Heart left ventricle (tissue), 16 donors: ENCODE measurements around the gene BCL2L12. TPM values are rescaled to one million over a fixed set of nuclear protein-coding genes. Genes with fewer than 3 reads are reported as not detected.

Experiments used
- ATAC-seq, 4 donors: fragments of 200-7000 bp; cut with Tn5 transposase; one replicate each; pipeline ENCODE4 v1.9.1; 2020 to 2022; ENCODE audit warnings: moderate library complexity in 4 of 4, mild to moderate bottlenecking in 3 of 4, moderate number of reproducible peaks in 1 of 4
- DNase-seq, 5 donors: peaks; one replicate each; pipeline ENCODE4 v3.0.0-alpha.2; 2020
- H3K27ac ChIP-seq, 12 donors: fragments of 200-600 bp; sonication (generic) in 4 of 12; one replicate each; pipeline versions ENCODE4 v1.5.0 to v1.8.0; 2016 to 2022; ENCODE audit warnings: mild to moderate bottlenecking in 2 of 12
- H3K27me3 ChIP-seq, 9 donors: fragments of 200-600 bp; sonication (generic) in 2 of 9; one replicate each; pipeline versions ENCODE4 v1.5.1 to v1.8.0; 2016 to 2022; ENCODE audit warnings: mild to moderate bottlenecking in 3 of 9
- H3K36me3 ChIP-seq, 9 donors: fragments of 200-600 bp; sonication (generic) in 2 of 9; one replicate each; pipeline versions ENCODE4 v1.5.0 to v1.8.0; 2018 to 2022; ENCODE audit warnings: mild to moderate bottlenecking in 2 of 9
- H3K4me1 ChIP-seq, 12 donors: fragments of 200-600 bp; sonication (generic) in 4 of 12; one replicate each; pipeline versions ENCODE4 v1.5.0 to v1.8.0; 2016 to 2022; ENCODE audit warnings: mild to moderate bottlenecking in 3 of 12
- H3K4me3 ChIP-seq, 12 donors: fragments of 200-600 bp; sonication (generic) in 4 of 12; one replicate each; pipeline versions ENCODE4 v1.5.0 to v1.8.0; 2017 to 2022; ENCODE audit warnings: mild to moderate bottlenecking in 9 of 12, moderate library complexity in 4 of 12
- H3K9me3 ChIP-seq, 12 donors: fragments of 200-600 bp; sonication (generic) in 4 of 12; one replicate each; pipeline versions ENCODE4 v1.5.0 to v1.8.0; 2016 to 2022; ENCODE audit warnings: mild to moderate bottlenecking in 1 of 12
- POLR2A ChIP-seq, 2 donors: fragments of 450-650 bp; IDR thresholded peaks; one replicate each; pipeline ENCODE4 v1.6.1; 2017; ENCODE audit warnings: antibody characterized with exemption in 2 of 2, mild to moderate bottlenecking in 2 of 2, moderate library complexity in 2 of 2
- WGBS, 4 donors: extraction: QIAGEN DNeasy Blood & Tissue Kit in 2 of 4; methylation state at CpG; one replicate each; pipeline versions ENCODE4 v1.1.5 to v1.1.7; 2013 to 2018; 5-methylcytosine and 5-hydroxymethylcytosine counted together
- intact Hi-C, 10 donors: fragments of 100-400 bp; cut with DNase I; formaldehyde crosslinking; loops; one replicate each; pipeline versions ENCODE4 v1.11.1 to v1.14.2; 2022
- polyA plus RNA-seq, 2 donors: library from polyadenylated mRNA; stranded (reverse); fragments of 200-250 nt; gene quantifications; one replicate each; pipeline ENCODE4 v1.2.3, GENCODE V29; 2013
- total RNA-seq, 9 donors: library from RNA; depleted of rRNA in 2 of 9; stranded (reverse); fragments of >200 nt in 2 of 9; fragmentation: NEBNext Ultra II Directional in 3 of 9; extraction: Animal tissue kit (Norgen Biotek cat#: 25700) in 3 of 9; gene quantifications; one replicate each; pipeline versions ENCODE4 v1.1.0 to v1.2.4, GENCODE V29; 2016 to 2023
- TF ChIP-seq, protein P1 (sequence below), 12 donors: fragments of 200-600 bp; sonication (generic) in 4 of 12; IDR thresholded peaks; one replicate each; pipeline versions ENCODE4 v1.5.0 to v1.8.0; 2018 to 2022; ENCODE audit warnings: antibody characterized with exemption in 12 of 12, mild to moderate bottlenecking in 5 of 12
- donor health status: ischemic (EF 13 %, LVEDD 7.1; RV severe dilation, severe dysfunction).
- donor health status: healthy with polysubstance abuse.
- donor health status: DM: no; HTN: yes; CAD: no.
- donor health status: DM: no; HTN: no; CAD: no.
- donor health status: ischemic (EF 25% LVEDD 6.9; RV normal size, moderate dysfunction).
- donor health status: ischemic (EF 25% LVEDD 5.7; RV mildly dilated, moderate dysfunction).
- donor health status: healthy.
- donor health status: DM: yes; HTN: yes; CAD: no.
- donor health status: ischemic (EF 35%, LVEDD 5.7; RV mildly dilated, moderate dysfunction).
- donor health status: nonischemic (EF 11% LVEDD 7.7; RV severe dilation, severe dysfunction).
- donor health status: DM: yes; HTN: yes; CAD: no.
- donor health status: PGD.
- donor health status: ischemic (EF 29% LVEDD 5.4; RV normal size, mild dysfunction).
- donor health status: nonischemic (EF 23%, LVEDD 6.1; RV moderate dilation, normal function).

BCL2L12 gene
- total and polyA plus RNA-seq, 11 donors = 5.9 to 18.6 (median 10.5) TPM

DNA sequence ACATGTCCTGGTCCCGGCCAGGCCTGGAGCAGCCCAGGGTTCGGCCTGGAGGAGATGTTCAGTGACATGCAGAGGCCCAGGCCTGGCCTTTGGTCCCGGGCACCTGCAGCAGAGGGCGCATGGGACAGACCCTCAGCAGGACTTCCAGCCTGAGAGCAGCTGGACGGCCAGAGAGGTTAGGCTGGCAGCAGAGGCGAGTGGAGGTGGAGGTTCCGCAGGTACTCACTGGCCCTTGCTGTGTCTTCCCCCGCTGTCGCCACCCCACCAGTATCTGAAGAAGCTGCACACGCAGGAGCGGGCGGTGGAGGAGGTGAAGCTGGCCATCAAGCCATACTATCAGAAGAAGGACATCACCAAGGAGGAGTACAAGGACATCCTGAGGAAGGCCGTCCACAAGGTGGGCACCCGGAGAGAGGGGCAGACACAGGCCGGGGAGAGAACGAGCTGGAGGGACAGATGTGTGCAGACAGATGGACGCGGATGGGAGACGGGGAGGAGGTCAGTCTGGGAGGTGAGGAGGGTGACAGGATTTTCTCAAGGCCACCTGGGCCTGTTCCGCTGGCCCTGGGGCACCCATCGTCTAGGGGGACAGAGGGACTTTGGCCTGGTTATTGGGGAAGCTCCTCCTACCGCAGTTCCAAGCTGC lies 8.1 kb upstream of the BCL2L12 start:
- no peak for ATAC-seq
- DNase-seq = no peak
- Histone ChIP-seq H3K4me1 (peaks cover 0 to 4% (median 0%) of the 10 kb centered on the region in 12 donors), H3K27me3 (no peaks in the 10 kb centered on the region), H3K27ac (no peak overlapping the region), H3K4me3 (no peak overlapping the region), H3K36me3 (peaks cover 6 to 98% (median 97%) of the 10 kb centered on the region in 9 donors), H3K9me3 (no peaks in the 10 kb centered on the region)
- WGBS, 4 donors = 90 to 93% (median 92%) methylated on average over 22 of the region's 22 CpGs
- intact Hi-C loops = no loop called here
- TF ChIP-seq, protein P1, sequence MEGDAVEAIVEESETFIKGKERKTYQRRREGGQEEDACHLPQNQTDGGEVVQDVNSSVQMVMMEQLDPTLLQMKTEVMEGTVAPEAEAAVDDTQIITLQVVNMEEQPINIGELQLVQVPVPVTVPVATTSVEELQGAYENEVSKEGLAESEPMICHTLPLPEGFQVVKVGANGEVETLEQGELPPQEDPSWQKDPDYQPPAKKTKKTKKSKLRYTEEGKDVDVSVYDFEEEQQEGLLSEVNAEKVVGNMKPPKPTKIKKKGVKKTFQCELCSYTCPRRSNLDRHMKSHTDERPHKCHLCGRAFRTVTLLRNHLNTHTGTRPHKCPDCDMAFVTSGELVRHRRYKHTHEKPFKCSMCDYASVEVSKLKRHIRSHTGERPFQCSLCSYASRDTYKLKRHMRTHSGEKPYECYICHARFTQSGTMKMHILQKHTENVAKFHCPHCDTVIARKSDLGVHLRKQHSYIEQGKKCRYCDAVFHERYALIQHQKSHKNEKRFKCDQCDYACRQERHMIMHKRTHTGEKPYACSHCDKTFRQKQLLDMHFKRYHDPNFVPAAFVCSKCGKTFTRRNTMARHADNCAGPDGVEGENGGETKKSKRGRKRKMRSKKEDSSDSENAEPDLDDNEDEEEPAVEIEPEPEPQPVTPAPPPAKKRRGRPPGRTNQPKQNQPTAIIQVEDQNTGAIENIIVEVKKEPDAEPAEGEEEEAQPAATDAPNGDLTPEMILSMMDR (IDR thresholded peaks at IDR 0.05) = no peak
- no peak for TF ChIP-seq POLR2A (IDR thresholded peaks at IDR 0.05)

DNA sequence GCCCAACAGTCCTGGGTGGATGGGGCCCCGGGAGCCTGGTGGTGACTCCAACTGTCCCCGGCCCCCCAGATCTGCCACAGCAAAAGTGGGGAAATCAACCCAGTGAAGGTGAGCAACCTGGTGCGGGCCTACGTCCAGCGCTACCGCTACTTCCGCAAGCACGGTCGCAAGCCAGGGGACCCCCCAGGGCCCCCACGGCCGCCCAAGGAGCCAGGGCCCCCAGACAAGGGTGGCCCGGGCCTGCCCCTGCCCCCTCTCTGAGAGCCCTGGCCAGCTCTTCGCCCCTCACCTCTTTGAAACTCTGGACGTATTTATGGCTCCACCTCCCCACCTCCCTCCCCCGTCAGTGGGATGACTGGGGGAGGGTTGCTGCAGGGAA lies 7.6 kb upstream of the BCL2L12 start:
- no peak overlapping the region for H3K27ac ChIP-seq
- intact Hi-C loops = no loop called here
- TF ChIP-seq, protein P1 (IDR thresholded peaks at IDR 0.05) = no peak
- TF ChIP-seq POLR2A (IDR thresholded peaks at IDR 0.05) = no peak
- H3K27me3 ChIP-seq = no peaks in the 10 kb centered on the region
- 69 to 88% (median 87%) methylated on average over 3 to 15 of the region's 15 CpGs for WGBS, 4 donors
- H3K36me3 ChIP-seq = peaks cover 6 to 98% (median 97%) of the 10 kb centered on the region in 9 donors
- peaks cover 0 to 8% (median 0%) of the 10 kb centered on the region in 12 donors for H3K4me1 ChIP-seq
- no peaks in the 10 kb centered on the region for H3K9me3 ChIP-seq
- DNase-seq (no peak), ATAC-seq (no peak)
- H3K4me3 ChIP-seq = no peak overlapping the region

DNA sequence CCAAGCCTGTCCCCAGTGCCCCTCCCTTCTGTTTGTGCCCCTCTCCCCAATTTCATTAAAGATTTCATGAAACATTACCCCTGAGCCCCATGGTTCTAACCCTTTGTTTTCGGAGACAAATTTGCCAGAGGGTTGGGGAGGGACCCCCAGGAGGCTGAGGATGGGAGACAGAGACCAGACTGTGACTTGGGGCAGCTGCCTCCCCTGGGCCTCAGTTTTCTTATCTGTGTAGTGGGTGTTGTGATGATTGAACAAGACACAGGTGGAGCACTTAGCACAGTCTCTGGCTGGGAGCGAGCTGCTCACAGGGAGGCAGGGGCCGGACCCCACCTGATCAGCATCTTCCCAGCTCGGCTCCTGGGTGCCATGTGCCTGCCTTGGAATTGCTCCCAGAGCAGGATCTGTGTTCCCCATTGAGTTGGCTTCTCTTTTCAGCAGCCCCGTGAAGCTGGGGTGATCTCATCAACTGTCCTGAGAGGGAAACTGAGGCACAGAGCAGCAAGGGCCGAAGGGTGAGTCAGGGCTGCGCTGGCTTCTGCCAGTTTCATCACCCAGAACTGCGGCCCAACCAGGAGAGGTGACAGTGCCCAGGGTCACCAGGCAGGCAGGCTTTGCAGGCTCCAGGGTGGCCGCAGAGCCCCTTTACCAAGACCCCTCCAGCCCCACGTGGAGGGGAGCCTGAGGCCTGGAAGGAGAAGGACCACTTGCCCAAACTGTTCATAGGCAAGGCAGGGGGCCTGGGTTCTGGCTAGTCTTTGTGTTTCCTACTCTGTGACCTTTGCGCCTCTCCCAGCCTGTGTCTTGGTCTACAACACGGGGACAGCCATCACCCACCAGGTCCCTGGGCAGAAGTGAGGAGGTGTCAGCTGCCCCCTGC lies 6.9 kb upstream of the BCL2L12 start:
- 90 to 92% (median 92%) methylated on average over 7 to 12 of the region's 12 CpGs for WGBS, 4 donors
- Histone ChIP-seq H3K4me1 (peaks cover 0 to 15% (median 2%) of the 10 kb centered on the region in 12 donors), H3K9me3 (no peaks in the 10 kb centered on the region), H3K27me3 (no peaks in the 10 kb centered on the region), H3K4me3 (no peak overlapping the region), H3K27ac (no peak overlapping the region), H3K36me3 (peaks cover 6 to 94% (median 90%) of the 10 kb centered on the region in 9 donors)
- ATAC-seq = no peak
- DNase-seq = no peak
- intact Hi-C loops = no loop called here
- TF ChIP-seq, protein P1 (IDR thresholded peaks at IDR 0.05) = no peak
- no peak for TF ChIP-seq POLR2A (IDR thresholded peaks at IDR 0.05)

DNA sequence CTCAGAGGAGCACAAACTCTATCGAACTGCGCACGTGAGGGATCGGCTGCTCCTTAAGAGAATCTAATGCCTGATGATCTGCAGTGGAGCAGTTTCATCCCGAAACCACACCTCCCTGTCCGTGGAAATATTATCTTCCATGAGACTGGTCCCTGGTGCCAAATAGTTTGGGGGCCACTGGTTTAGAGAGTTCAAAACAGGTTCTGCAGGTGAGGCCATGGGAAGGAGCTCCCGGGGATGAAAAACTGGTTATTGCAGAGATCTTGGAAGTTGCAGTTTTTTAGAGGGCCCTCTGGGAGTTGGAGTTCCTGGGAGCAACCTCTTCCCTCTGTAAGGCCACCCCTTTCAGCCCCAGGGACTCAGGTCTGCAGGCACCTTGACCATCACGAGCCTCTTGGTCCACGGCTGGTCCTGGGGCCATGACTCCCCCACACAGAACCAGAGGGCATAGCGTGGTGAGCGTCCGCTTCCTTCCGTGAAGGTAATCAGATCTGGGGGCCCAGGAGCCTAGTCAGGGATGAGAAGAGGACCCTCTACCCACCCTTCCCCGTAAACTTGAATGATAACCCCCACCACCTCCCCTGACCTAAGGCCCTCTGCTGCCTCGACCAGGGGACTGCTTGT lies 5.3 kb upstream of the BCL2L12 start:
- DNase-seq (peak in 1 of 5 donors; percentile 30), ATAC-seq (no peak)
- H3K36me3 ChIP-seq = peaks cover 6 to 78% (median 74%) of the 10 kb centered on the region in 9 donors
- H3K4me1 ChIP-seq = peaks cover 0 to 19% (median 9%) of the 10 kb centered on the region in 12 donors
- no peaks in the 10 kb centered on the region for H3K27me3 ChIP-seq
- no peak overlapping the region for H3K4me3 ChIP-seq
- no peaks in the 10 kb centered on the region for H3K9me3 ChIP-seq
- no peak for TF ChIP-seq POLR2A (IDR thresholded peaks at IDR 0.05)
- TF ChIP-seq, protein P1 (IDR thresholded peaks at IDR 0.05) = no peak
- intact Hi-C loops = no loop called here
- no peak overlapping the region for H3K27ac ChIP-seq
- WGBS, 4 donors = 87 to 91% (median 89%) methylated on average over 11 to 15 of the region's 15 CpGs
